GM18498 (cell line): ENCODE data around the gene BICRA.

Experiments
- ATAC-seq: cut with Tn5 transposase; IDR thresholded peaks from one replicate; pipeline ENCODE4 v1.9.1; 2021; ENCODE audit warnings: mild to moderate bottlenecking, moderate library complexity; ENCODE audit not compliant: unreplicated experiment

BICRA gene

GRCh38 chr19:47600246-47601179 is 8.4 kb upstream of the BICRA start:
- peak; percentile 97 for ATAC-seq

- no peak for ATAC-seq
Observed at GRCh38 chr19:47601180-47601904, 7.6 kb upstream of the BICRA start.

- no peak for ATAC-seq
Observed at GRCh38 chr19:47603706-47604565, 5.0 kb upstream of the BICRA start.

- ATAC-seq = no peak
Observed at GRCh38 chr19:47607564-47608073, 1.3 kb upstream of the BICRA start.

- ATAC-seq = peak; percentile 84
Observed at GRCh38 chr19:47608074-47608918, 638 bp upstream of the BICRA start.

GRCh38 chr19:47609906-47610894 is 1.3 kb downstream of the BICRA start:
- ATAC-seq = no peak

- ATAC-seq = no peak
Observed at GRCh38 chr19:47610902-47611301, 2.0 kb downstream of the BICRA start.

- ATAC-seq = no peak
Observed at GRCh38 chr19:47613165-47614020, 4.5 kb downstream of the BICRA start.

- no peak for ATAC-seq
Observed at GRCh38 chr19:47614021-47614295, 5.0 kb downstream of the BICRA start.

GRCh38 chr19:47614559-47614958 is 5.6 kb downstream of the BICRA start:
- ATAC-seq = no peak

- ATAC-seq = no peak
Observed at GRCh38 chr19:47615230-47615629, 6.3 kb downstream of the BICRA start.

- ATAC-seq = no peak
Observed at GRCh38 chr19:47615714-47616113, 6.8 kb downstream of the BICRA start.

GRCh38 chr19:47618771-47619170 is 9.8 kb downstream of the BICRA start:
- no peak for ATAC-seq

GRCh38 chr19:47619763-47620162 is 10.8 kb downstream of the BICRA start:
- no peak for ATAC-seq

GRCh38 chr19:47623151-47623920 is 14.4 kb downstream of the BICRA start:
- ATAC-seq = no peak

- ATAC-seq = no peak
Observed at GRCh38 chr19:47623921-47624391, 15.0 kb downstream of the BICRA start.

- no peak for ATAC-seq
Observed at GRCh38 chr19:47625650-47626049, 16.7 kb downstream of the BICRA start.
